KMS-11 (cell line): ENCODE data around the gene MUC21.

Experiments used
- H2AFZ ChIP-seq: fragments of 200-600 bp; sonication (generic); 2 replicates; pipeline ENCODE4 v1.6.1; 2016; ENCODE audit warnings: antibody characterized with exemption, mixed run types, low read depth
- H3K27ac ChIP-seq: fragments of 200-600 bp; sonication (generic); 2 replicates; pipeline ENCODE4 v1.6.1; 2016; ENCODE audit warnings: mild to moderate bottlenecking, mixed run types
- H3K27me3 ChIP-seq: fragments of 200-600 bp; sonication (generic); 2 replicates; pipeline ENCODE4 v1.6.1; 2017; ENCODE audit warnings: mild to moderate bottlenecking, low read depth, mixed run types, moderate library complexity; ENCODE audit not compliant: insufficient read depth
- H3K36me3 ChIP-seq: fragments of 200-600 bp; sonication (generic); 2 replicates; pipeline ENCODE4 v1.6.1; 2017; ENCODE audit warnings: mild to moderate bottlenecking, mixed run types; ENCODE audit not compliant: insufficient read depth
- H3K4me1 ChIP-seq: fragments of 200-600 bp; sonication (generic); 2 replicates; pipeline ENCODE4 v1.6.1; 2016; ENCODE audit warnings: mild to moderate bottlenecking, low read depth, mixed run types; ENCODE audit not compliant: poor library complexity, severe bottlenecking
- H3K4me2 ChIP-seq: fragments of 200-600 bp; sonication (generic); 2 replicates; pipeline ENCODE4 v1.7.0; 2016; ENCODE audit warnings: mild to moderate bottlenecking, mixed run types
- H3K4me3 ChIP-seq: fragments of 200-600 bp; sonication (generic); IDR thresholded peaks from 2 replicates; pipeline ENCODE4 v1.6.1; 2017; ENCODE audit warnings: low read depth, low read length, mixed read lengths; ENCODE audit not compliant: insufficient read depth
- H3K79me2 ChIP-seq: fragments of 200-600 bp; sonication (generic); 2 replicates; pipeline ENCODE4 v1.6.1; 2016; ENCODE audit warnings: low read depth, mixed run types; ENCODE audit not compliant: insufficient read depth
- H3K9ac ChIP-seq: fragments of 200-600 bp; sonication (generic); 2 replicates; pipeline ENCODE4 v1.6.1; 2016; ENCODE audit warnings: mild to moderate bottlenecking, mixed run types
- H4K20me1 ChIP-seq: fragments of 200-600 bp; sonication (generic); 2 replicates; pipeline ENCODE4 v1.6.1; 2016; ENCODE audit warnings: mild to moderate bottlenecking, mixed run types; ENCODE audit not compliant: insufficient read depth
- TF ChIP-seq, protein P1 (sequence below): fragments of 200-600 bp; sonication (generic); conservative IDR thresholded peaks from 2 replicates; pipeline ENCODE4 v1.6.1; 2017; ENCODE audit warnings: low read depth, mild to moderate bottlenecking, antibody characterized with exemption, low read length, moderate library complexity, mixed read lengths

The MUC21 gene

DNA sequence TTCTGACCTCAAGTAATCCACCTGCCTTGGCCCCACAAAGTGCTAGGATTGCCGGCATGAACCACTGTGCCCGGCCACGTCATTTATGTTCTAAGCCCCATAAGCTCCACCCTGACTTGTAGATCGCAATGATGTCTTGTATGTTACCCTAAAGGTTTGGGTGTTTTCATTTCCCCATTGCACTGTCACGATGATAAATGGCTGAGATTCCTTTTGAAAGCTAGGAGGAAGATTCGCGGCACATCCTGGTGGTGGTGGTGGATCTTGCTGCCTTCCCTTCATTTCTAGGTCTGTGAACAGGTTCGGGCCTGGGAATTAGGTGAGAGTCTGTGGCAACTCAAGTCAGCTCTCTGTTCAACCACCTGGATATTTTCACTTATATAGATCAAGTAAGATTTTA, 55.0 kb downstream of the MUC21 start:
- Histone ChIP-seq H3K27me3 (no peaks in the 10 kb centered on the region), H3K36me3 (no peaks in the 10 kb centered on the region), H3K4me1 (no peaks in the 10 kb centered on the region)

More for the DNA sequence above, 55.0 kb downstream of the MUC21 start:
- TF ChIP-seq, protein P1, sequence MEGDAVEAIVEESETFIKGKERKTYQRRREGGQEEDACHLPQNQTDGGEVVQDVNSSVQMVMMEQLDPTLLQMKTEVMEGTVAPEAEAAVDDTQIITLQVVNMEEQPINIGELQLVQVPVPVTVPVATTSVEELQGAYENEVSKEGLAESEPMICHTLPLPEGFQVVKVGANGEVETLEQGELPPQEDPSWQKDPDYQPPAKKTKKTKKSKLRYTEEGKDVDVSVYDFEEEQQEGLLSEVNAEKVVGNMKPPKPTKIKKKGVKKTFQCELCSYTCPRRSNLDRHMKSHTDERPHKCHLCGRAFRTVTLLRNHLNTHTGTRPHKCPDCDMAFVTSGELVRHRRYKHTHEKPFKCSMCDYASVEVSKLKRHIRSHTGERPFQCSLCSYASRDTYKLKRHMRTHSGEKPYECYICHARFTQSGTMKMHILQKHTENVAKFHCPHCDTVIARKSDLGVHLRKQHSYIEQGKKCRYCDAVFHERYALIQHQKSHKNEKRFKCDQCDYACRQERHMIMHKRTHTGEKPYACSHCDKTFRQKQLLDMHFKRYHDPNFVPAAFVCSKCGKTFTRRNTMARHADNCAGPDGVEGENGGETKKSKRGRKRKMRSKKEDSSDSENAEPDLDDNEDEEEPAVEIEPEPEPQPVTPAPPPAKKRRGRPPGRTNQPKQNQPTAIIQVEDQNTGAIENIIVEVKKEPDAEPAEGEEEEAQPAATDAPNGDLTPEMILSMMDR = no peak
- H3K4me2 ChIP-seq = no peak overlapping the region
- H3K79me2 ChIP-seq = no peaks in the 10 kb centered on the region
- no peak overlapping the region for H2AFZ ChIP-seq
- no peak overlapping the region for H3K27ac ChIP-seq
- H3K4me3 ChIP-seq = no peak overlapping the region
- no peak overlapping the region for H3K9ac ChIP-seq
- no peaks in the 10 kb centered on the region for H4K20me1 ChIP-seq
